GM19238 (cell line): ENCODE results near the gene GREB1.

Experiments
- DNase-seq: peaks from one replicate; pipeline ENCODE4 v3.0.0; 2011; ENCODE audit warnings: low spot score; ENCODE audit not compliant: insufficient read length

GREB1 gene

GRCh38 chr2:11560806-11561205 is 27.0 kb downstream of the GREB1 start:
- DNase-seq = no peak

- no peak for DNase-seq
Observed at GRCh38 chr2:11562011-11562410, 28.2 kb downstream of the GREB1 start.

- no peak for DNase-seq
Observed at GRCh38 chr2:11562476-11562875, 28.6 kb downstream of the GREB1 start.

GRCh38 chr2:11563784-11564666 is 30.2 kb downstream of the GREB1 start:
- DNase-seq = no peak

- no peak for DNase-seq
Observed at GRCh38 chr2:11564816-11565567, 31.1 kb downstream of the GREB1 start.

GRCh38 chr2:11566383-11566782 is 32.5 kb downstream of the GREB1 start:
- DNase-seq = no peak

- no peak for DNase-seq
Observed at GRCh38 chr2:11567631-11568031, 33.8 kb downstream of the GREB1 start.

GRCh38 chr2:11568436-11568835 is 34.6 kb downstream of the GREB1 start:
- no peak for DNase-seq

- no peak for DNase-seq
Observed at GRCh38 chr2:11569636-11570035, 35.8 kb downstream of the GREB1 start.

- no peak for DNase-seq
Observed at GRCh38 chr2:11571170-11571569, 37.3 kb downstream of the GREB1 start.

- DNase-seq = no peak
Observed at GRCh38 chr2:11572996-11573395, 39.2 kb downstream of the GREB1 start.

GRCh38 chr2:11573418-11574175 is 39.8 kb downstream of the GREB1 start:
- no peak for DNase-seq

- no peak for DNase-seq
Observed at GRCh38 chr2:11574176-11575046, 40.6 kb downstream of the GREB1 start.

- DNase-seq = no peak
Observed at GRCh38 chr2:11576398-11576797, 42.6 kb downstream of the GREB1 start.

- no peak for DNase-seq
Observed at GRCh38 chr2:11577101-11577883, 43.4 kb downstream of the GREB1 start.

GRCh38 chr2:11578081-11578948 is 44.5 kb downstream of the GREB1 start:
- DNase-seq = no peak

- DNase-seq = no peak
Observed at GRCh38 chr2:11578986-11579774, 45.3 kb downstream of the GREB1 start.
